ENCODE data around the gene MYO18B.

Gene MYO18B

DNA sequence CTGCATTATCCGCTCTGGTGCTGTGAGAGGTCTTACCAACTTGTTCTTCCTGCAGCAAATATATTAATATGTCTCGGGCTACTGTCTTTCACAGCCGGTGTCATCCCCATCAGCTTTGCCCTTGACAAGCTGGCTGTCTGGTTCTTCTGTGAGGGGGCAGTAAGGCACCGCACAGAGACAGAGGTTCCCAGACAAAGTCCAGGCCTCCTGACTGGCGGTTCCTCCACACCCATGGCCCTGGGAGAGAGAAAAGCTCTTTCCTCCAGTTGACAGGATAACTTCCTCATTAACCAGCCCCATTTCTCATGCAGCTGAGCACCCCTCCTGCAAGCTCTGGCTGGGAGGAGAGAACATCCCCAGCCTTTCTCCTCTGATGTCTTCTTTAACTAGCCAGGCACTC, 214.8 kb downstream of the MYO18B start:
- TF ChIP-seq, protein P1, sequence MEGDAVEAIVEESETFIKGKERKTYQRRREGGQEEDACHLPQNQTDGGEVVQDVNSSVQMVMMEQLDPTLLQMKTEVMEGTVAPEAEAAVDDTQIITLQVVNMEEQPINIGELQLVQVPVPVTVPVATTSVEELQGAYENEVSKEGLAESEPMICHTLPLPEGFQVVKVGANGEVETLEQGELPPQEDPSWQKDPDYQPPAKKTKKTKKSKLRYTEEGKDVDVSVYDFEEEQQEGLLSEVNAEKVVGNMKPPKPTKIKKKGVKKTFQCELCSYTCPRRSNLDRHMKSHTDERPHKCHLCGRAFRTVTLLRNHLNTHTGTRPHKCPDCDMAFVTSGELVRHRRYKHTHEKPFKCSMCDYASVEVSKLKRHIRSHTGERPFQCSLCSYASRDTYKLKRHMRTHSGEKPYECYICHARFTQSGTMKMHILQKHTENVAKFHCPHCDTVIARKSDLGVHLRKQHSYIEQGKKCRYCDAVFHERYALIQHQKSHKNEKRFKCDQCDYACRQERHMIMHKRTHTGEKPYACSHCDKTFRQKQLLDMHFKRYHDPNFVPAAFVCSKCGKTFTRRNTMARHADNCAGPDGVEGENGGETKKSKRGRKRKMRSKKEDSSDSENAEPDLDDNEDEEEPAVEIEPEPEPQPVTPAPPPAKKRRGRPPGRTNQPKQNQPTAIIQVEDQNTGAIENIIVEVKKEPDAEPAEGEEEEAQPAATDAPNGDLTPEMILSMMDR (IDR thresholded peaks at IDR 0.05; ENCODE audit: low read depth, low read length), result no peak
- TF ChIP-seq EZH2phosphoT487 (IDR thresholded peaks at IDR 0.05; ENCODE audit: low read depth), result no peak
- Histone ChIP-seq H3K4me3 (ENCODE audit: low read length) (no peak overlapping the region), H2AFZ (ENCODE audit: low read depth, low read length) (no peak overlapping the region), H3K36me3 (replicated peaks; ENCODE audit: low read depth, low read length) (peaks cover 82% of the 10 kb centered on the region), H4K20me1 (ENCODE audit: insufficient read depth, low read length) (no peaks in the 10 kb centered on the region), H3K4me2 (ENCODE audit: low read length) (no peak overlapping the region), H3K79me2 (ENCODE audit: low read length) (peaks cover 5% of the 10 kb centered on the region), H3K9me3 (ENCODE audit: insufficient read depth, low read length) (no peaks in the 10 kb centered on the region), H3K9ac (ENCODE audit: low read length) (no peak overlapping the region), H3K27me3 (ENCODE audit: low read depth, low read length) (no peaks in the 10 kb centered on the region), H3K27ac (ENCODE audit: low read length) (peak overlapping the region; percentile 12), H3K4me1 (ENCODE audit: low read length) (peaks cover 37% of the 10 kb centered on the region)

DNA sequence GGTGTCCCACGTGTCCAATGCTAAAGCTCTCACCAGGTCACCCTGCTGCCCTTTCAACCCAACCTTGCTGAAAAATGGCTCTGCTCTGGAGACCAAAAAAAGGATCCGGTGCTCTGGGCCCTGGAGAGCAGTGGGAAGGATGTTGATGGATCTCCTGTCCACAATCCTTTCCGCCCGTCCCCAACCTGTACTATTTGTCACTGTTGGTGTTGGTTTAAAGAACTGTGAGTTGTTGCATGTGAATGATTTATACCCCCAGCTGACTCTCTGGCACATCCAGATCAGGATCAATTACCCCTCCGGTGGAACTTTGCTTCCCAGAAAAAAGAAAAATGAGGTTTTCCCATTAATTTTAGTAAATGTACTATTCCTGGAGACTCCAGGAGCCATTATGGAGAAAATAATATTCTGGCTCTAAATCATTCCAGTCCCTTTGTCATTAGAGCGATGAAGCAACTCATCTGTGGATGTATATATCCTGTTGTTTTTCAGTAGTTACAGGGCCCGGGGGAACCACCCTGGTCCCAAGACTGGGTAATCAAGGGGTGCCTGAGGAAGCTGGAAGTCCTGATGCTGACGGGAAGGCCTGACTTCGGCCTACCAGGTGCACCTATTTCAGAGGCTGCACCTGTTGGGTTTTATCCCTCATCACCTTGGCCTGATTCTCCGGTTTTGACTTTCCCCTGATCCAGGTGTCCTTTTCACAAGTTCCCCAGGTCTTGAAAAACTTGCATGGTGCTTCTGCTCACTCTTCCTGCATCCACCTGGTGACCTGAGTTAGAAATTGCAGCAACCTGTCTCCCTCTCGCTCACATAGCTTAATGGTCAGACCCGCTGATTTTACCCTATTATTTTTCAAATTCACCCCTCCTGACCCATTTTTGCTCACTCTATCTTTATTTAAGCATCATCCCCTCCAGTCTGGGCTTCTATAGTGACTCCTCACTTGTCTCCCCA, 218.1 kb downstream of the MYO18B start:
- Histone ChIP-seq H3K27me3 (ENCODE audit: low read depth, low read length) (no peaks in the 10 kb centered on the region), H3K79me2 (ENCODE audit: low read length) (no peaks in the 10 kb centered on the region), H4K20me1 (ENCODE audit: insufficient read depth, low read length) (no peaks in the 10 kb centered on the region), H2AFZ (ENCODE audit: low read depth, low read length) (no peak overlapping the region), H3K36me3 (replicated peaks; ENCODE audit: low read depth, low read length) (peaks cover 84% of the 10 kb centered on the region), H3K4me3 (ENCODE audit: low read length) (no peak overlapping the region), H3K27ac (ENCODE audit: low read length) (peak overlapping the region; percentile 90), H3K4me2 (ENCODE audit: low read length) (no peak overlapping the region), H3K4me1 (ENCODE audit: low read length) (peaks cover 33% of the 10 kb centered on the region), H3K9ac (ENCODE audit: low read length) (no peak overlapping the region; the same call in 1 of the 2 replicates), H3K9me3 (ENCODE audit: insufficient read depth, low read length) (peaks cover 17% of the 10 kb centered on the region)
- TF ChIP-seq, protein P1 (IDR thresholded peaks at IDR 0.05; ENCODE audit: low read depth, low read length), result no peak
- TF ChIP-seq EZH2phosphoT487 (IDR thresholded peaks at IDR 0.05; ENCODE audit: low read depth), result no peak

DNA sequence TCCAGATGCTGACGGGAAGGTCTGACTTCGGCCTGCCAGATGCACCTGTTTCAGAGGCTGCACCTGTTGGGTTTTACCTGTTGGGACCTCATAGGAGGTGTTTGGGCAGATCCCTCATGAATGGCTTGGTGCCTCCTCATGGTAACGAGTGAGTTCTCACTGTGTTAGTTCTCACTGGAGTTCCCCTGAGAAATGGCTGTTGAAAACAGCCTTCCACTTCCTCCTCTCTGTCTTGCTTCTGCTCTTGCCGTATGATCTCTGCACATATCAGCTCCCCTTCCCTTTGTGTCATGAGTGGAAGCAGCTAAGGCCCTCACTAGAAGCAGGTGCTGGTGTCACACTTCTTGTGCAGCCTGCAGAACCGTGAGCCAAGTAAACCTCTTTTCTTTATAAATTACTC, 219.7 kb downstream of the MYO18B start:
- H3K9me3 ChIP-seq (ENCODE audit: insufficient read depth, low read length), result peaks cover 17% of the 10 kb centered on the region
- peak overlapping the region; percentile 38 for H3K4me2 ChIP-seq (ENCODE audit: low read length)
- H2AFZ ChIP-seq (ENCODE audit: low read depth, low read length), result no peak overlapping the region
- peak overlapping the region; percentile 37; the same call in 1 of the 2 replicates for H3K9ac ChIP-seq (ENCODE audit: low read length)
- TF ChIP-seq, protein P1 (IDR thresholded peaks at IDR 0.05; ENCODE audit: low read depth, low read length), result no peak
- TF ChIP-seq EZH2phosphoT487 (IDR thresholded peaks at IDR 0.05; ENCODE audit: low read depth), result no peak
- H3K4me3 ChIP-seq (ENCODE audit: low read length), result peak overlapping the region; percentile 23; the same call in 1 of the 2 replicates
- H3K79me2 ChIP-seq (ENCODE audit: low read length), result no peaks in the 10 kb centered on the region
- peaks cover 87% of the 10 kb centered on the region for H3K36me3 ChIP-seq (replicated peaks; ENCODE audit: low read depth, low read length)
- no peaks in the 10 kb centered on the region for H3K27me3 ChIP-seq (ENCODE audit: low read depth, low read length)
- no peaks in the 10 kb centered on the region for H4K20me1 ChIP-seq (ENCODE audit: insufficient read depth, low read length)
- H3K4me1 ChIP-seq (ENCODE audit: low read length), result peaks cover 49% of the 10 kb centered on the region
- H3K27ac ChIP-seq (ENCODE audit: low read length), result peak overlapping the region; percentile 90

DNA sequence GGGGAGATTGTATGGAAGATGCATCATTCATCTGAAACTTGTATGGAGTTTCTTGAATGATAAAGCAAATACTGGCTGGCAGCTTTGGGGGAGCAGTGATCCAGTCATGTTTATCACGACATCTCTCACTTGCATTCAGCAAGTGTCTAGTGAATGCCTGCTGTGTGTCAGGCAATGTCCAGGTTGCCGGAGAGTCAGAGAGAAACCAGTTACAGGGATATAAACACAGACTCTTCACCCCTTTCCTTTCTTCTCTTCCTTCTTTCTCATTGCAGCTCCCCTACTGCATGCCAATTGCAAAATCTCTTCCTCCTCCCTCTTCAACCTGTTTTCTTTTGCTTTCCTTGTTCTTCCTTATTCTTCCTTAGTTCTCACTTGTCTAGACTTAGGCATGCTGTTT, 220.7 kb downstream of the MYO18B start:
- Histone ChIP-seq H3K4me1 (ENCODE audit: low read length) (peaks cover 52% of the 10 kb centered on the region), H3K9ac (ENCODE audit: low read length) (no peak overlapping the region), H2AFZ (ENCODE audit: low read depth, low read length) (no peak overlapping the region), H3K4me3 (ENCODE audit: low read length) (no peak overlapping the region), H3K4me2 (ENCODE audit: low read length) (no peak overlapping the region), H3K27ac (ENCODE audit: low read length) (peak overlapping the region; percentile 90), H3K79me2 (ENCODE audit: low read length) (no peaks in the 10 kb centered on the region), H3K9me3 (ENCODE audit: insufficient read depth, low read length) (peaks cover 17% of the 10 kb centered on the region), H3K36me3 (replicated peaks; ENCODE audit: low read depth, low read length) (peaks cover 93% of the 10 kb centered on the region), H3K27me3 (ENCODE audit: low read depth, low read length) (no peaks in the 10 kb centered on the region), H4K20me1 (ENCODE audit: insufficient read depth, low read length) (no peaks in the 10 kb centered on the region)
- TF ChIP-seq, protein P1 (IDR thresholded peaks at IDR 0.05; ENCODE audit: low read depth, low read length), result no peak
- no peak for TF ChIP-seq EZH2phosphoT487 (IDR thresholded peaks at IDR 0.05; ENCODE audit: low read depth)
